HFF-Myc (cell line): Measurements from ENCODE around the gene C6orf141.
A peak's percentile ranks its signal among the peaks of the same experiment; 100 is the strongest.

Experiments used
- DNase-seq: peaks from one replicate; pipeline ENCODE4 v3.0.0-alpha.2; 2011; ENCODE audit warnings: low read depth; ENCODE audit errors: extremely low read depth
- H3K4me3 ChIP-seq: replicated peaks from 2 replicates; pipeline ENCODE4 v1.5.1; 2011; ENCODE audit warnings: low read depth, mild to moderate bottlenecking, control low read depth, low read length
- CTCF ChIP-seq: IDR thresholded peaks from 2 replicates; pipeline ENCODE4 v1.5.1; 2012; ENCODE audit warnings: mild to moderate bottlenecking, low read depth, low read length, control low read depth; ENCODE audit errors: missing control alignments

The C6orf141 gene

DNA sequence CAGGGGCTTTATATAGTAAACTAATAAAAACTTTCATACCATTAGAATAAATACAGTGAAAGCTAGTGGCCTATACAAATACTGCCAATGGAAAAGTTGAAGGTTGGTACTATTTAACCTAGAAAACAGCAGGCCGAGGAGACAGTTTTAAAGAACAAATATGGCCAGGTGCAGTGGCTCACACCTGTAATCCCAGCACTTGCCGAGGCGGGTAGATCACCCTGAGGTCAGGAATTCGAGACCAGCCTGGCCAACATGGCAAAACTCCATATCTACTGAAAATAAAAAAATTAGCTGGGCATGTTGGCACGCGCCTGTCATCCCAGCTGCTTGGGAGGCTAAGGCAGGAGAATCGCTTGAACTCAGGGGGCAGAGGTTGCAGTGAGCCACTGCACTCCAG lies 25.9 kb upstream of the C6orf141 start:
- TF ChIP-seq CTCF = no peak
- H3K4me3 ChIP-seq = no peak overlapping the region
- no peak for DNase-seq

DNA sequence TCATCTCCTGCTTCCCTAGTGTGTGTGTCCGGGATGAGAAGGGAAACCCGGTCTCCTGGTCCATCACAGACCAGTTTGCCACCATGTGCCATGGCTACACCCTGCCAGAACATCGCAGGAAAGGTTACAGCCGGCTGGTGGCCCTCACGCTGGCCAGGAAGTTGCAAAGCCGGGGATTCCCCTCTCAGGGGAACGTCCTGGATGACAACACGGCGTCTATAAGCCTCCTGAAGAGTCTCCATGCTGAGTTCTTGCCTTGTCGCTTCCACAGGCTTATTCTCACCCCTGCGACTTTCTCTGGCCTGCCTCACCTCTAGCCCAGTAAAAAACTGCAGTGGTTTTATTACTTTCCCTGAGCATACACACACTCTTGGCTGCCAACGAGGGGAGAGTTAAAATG lies 23.9 kb upstream of the C6orf141 start:
- no peak for TF ChIP-seq CTCF
- H3K4me3 ChIP-seq = no peak overlapping the region
- no peak for DNase-seq

DNA sequence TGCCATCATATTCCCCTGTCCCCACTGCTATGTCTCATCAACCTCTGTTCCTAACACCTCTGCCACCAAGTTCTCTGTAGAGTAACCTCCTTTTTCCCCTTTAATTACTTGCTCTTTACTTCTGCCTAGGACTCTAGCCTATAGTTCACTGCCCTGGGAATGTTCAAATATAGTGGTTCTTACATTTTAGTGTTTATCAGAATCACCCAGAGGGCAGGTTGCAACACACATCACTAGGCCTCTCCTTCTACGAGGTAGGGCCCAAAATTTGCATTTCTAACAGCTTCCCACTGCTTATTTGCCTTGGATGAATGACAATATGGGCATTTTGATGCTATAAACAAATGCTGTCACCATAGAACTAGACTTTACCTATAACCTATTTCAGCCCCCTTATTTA lies 23.1 kb upstream of the C6orf141 start:
- DNase-seq = no peak
- H3K4me3 ChIP-seq = no peak overlapping the region
- no peak for TF ChIP-seq CTCF

GRCh38 chr6:49528571-49528970 lies 21.9 kb upstream of the C6orf141 start:
- no peak for TF ChIP-seq CTCF
- DNase-seq = no peak
- H3K4me3 ChIP-seq = no peak overlapping the region

DNA sequence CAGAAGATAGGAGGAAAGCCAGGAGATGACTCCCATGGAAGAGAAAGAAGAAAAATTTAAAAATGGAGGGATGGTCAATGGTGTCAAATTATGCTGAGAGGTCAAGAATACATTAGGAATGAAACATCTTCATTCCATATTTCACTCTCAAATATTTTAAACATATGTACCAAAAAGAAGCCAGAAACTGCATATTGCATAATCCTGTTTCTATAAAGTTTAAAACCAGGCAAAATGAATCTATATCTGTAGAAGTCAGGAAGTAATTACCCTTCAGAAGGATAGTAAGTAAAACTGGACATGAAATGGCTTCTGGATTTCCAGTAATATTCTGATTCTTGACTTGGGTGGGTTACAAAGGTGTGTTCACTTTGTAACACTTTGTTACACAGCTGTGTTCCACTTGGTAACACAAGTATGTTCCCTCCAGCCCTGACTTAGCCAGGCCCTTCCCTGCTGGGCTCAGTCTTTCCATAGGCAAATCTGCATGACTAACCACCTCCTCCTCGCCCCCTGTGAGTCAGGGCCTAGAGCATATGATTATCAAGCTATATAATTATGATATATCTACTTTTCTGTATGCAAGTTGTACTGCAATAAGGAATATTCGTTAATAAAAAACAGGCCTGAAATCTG lies 20.2 kb upstream of the C6orf141 start:
- no peak overlapping the region for H3K4me3 ChIP-seq
- no peak for DNase-seq
- TF ChIP-seq CTCF = no peak

DNA sequence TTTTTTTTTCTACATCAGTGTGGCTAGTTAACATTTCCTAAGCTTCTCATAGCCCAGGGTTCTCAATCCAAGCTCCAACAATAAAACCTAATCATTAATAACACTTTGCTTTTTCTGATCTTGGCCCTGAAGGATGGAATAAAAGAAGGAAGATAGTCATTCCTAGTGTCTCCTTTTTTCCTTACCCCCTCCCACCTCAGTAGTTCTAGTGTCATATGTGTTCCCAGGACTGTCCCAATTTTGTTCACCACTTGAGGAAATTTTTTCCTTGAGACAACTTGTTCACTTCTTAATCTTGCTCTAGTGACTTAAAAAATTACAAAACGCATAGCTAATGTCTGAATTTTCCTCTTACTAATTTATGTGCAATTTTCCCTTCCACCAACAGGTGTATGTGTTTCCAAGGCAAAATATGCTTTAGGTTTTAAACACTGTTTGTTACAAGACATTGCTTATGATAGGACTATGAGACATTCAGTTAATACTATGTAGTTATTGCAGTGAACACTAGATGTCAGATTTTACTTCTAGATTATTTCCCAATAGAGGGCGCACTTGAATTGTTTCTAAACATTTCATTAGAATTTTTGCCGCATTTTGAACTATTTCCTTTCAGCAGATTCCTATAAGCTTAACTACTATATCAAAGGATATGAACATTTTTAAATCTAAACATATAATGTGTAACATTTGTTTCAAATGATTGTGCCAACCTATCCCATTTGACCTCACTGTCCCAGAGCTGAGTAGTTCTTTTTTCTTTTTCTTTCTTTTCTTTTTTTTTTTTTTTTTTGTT lies 18.5 kb upstream of the C6orf141 start:
- DNase-seq = peak; percentile 66
- TF ChIP-seq CTCF = peak; percentile 63
- no peak overlapping the region; the same call in 1 of the 2 replicates for H3K4me3 ChIP-seq
